Transverse colon (tissue), 4 donors: Measurements from ENCODE around the gene MOB2. TPM values are rescaled to one million over a fixed set of nuclear protein-coding genes. Genes with fewer than 3 reads are reported as not detected.
A peak's percentile ranks its signal among the peaks of the same experiment; 100 is the strongest.

Experiments
- DNase-seq: peaks from one replicate; pipeline ENCODE4 v3.0.0-alpha.2; 2019
- H3K27ac ChIP-seq, 4 donors: fragments of 200-600 bp; sonication (generic); 2 replicates each; pipeline ENCODE4 v1.5.1; 2016 to 2018; ENCODE audit warnings: inconsistent platforms in 4 of 4
- H3K27me3 ChIP-seq: fragments of 200-600 bp; sonication (generic); 2 replicates; pipeline ENCODE4 v1.5.1; 2017; ENCODE audit warnings: inconsistent platforms
- H3K36me3 ChIP-seq, 4 donors: fragments of 200-600 bp; sonication (generic); 2 replicates each; pipeline ENCODE4 v1.5.1; 2017 to 2019; ENCODE audit warnings: inconsistent platforms in 4 of 4
- H3K4me1 ChIP-seq, 4 donors: fragments of 200-600 bp; sonication (generic); 2 replicates each; pipeline ENCODE4 v1.5.1; 2017 to 2020; ENCODE audit warnings: inconsistent platforms in 4 of 4
- H3K4me3 ChIP-seq, 4 donors: fragments of 200-600 bp; sonication (generic); 1 replicate in 1 of 4; 2 replicates in 3 of 4; pipeline versions ENCODE4 v1.5.1 to v1.6.1; 2017 to 2019; ENCODE audit warnings: inconsistent platforms in 4 of 4
- H3K9me3 ChIP-seq, 2 donors: fragments of 200-600 bp; sonication (generic); 2 replicates each; pipeline ENCODE4 v1.5.1; 2017 to 2019; ENCODE audit warnings: inconsistent platforms in 2 of 2
- CTCF ChIP-seq, 5 experiments: fragments of 200-600 bp in 3 of 5; fragments of 450-650 bp in 2 of 5; sonication (generic) in 3 of 5; IDR thresholded peaks; 1 replicate in 2 of 5; 2 replicates in 3 of 5; pipeline ENCODE4 v1.5.1; 2016 to 2017; ENCODE audit warnings: antibody characterized with exemption in 5 of 5, inconsistent platforms in 3 of 5, mild to moderate bottlenecking in 2 of 5, moderate library complexity in 1 of 5
- EP300 ChIP-seq: sonication (generic); formaldehyde crosslinking; IDR thresholded peaks from one replicate; pipeline ENCODE4 v1.6.1; 2017; ENCODE audit warnings: antibody characterized with exemption, low read depth
- POLR2A ChIP-seq: fragments of 450-650 bp; IDR thresholded peaks from one replicate; pipeline ENCODE4 v1.6.1; 2016; ENCODE audit warnings: antibody characterized with exemption, mild to moderate bottlenecking, moderate library complexity
- POLR2AphosphoS5 ChIP-seq, 3 donors: sonication (generic); formaldehyde crosslinking; IDR thresholded peaks; one replicate each; pipeline ENCODE4 v1.6.1; 2016; ENCODE audit warnings: antibody characterized with exemption in 3 of 3
- WGBS, 2 donors: methylation state at CpG; one replicate each; pipeline ENCODE4 v1.1.5; 2018; ENCODE audit warnings: low coverage in 1 of 2; 5-methylcytosine and 5-hydroxymethylcytosine counted together
- in situ Hi-C, 4 donors: fragments of 200-750 bp; cut with MboI; loops; one replicate each; pipeline versions ENCODE4 v1.15.0 to v1.15.1; 2017; ENCODE audit warnings: low sequenced_read_pairs in 3 of 4, low pct_ligation_motif_present in 1 of 4, low pct_unique_long_range_greater_than_20kb in 1 of 4
- intact Hi-C: fragments of 100-400 bp; cut with DNase I; formaldehyde crosslinking; loops from one replicate; pipeline ENCODE4 v1.15.1; 2023; ENCODE audit warnings: low total_unique reads
- total RNA-seq, 4 donors: library from RNA; depleted of rRNA; stranded (reverse); fragments of >200 nt; gene quantifications; one replicate each; pipeline ENCODE4 v1.1.0, GENCODE V29; 2016

Gene MOB2
- total RNA-seq: 10 to 100 TPM; 22.8 to 56.7 (median 42.4) TPM

GRCh38 chr11:1486054-1486825, at the start of gene MOB2:
Gene MOB2 (minus strand): TSS chr11:1486779. CDS start chr11:1486556, 223 bp downstream.
- in situ Hi-C loops (no loop called here), intact Hi-C loops (no loop called here)
- no peaks in the 10 kb centered on the region for H3K27me3 ChIP-seq
- peak; percentile 70 for DNase-seq
- TF ChIP-seq CTCF (IDR thresholded peaks at IDR 0.05): peak in 2 of 5 experiments; percentile 27 to 42
- no peak for TF ChIP-seq EP300
- H3K27ac ChIP-seq: peak within 1 kb of the TSS; percentile 81 to 92 (median 84)
- H3K4me1 ChIP-seq: peaks cover 48 to 84% (median 60%) of the 10 kb centered on the region in 4 donors
- WGBS, 2 donors: 12% methylated on average over 17 of the region's 31 CpGs; no CpG with 5 or more reads in 1 of the 2 donors
- no peaks in the 10 kb centered on the region for H3K9me3 ChIP-seq
- H3K36me3 ChIP-seq: no peaks in the 10 kb centered on the region
- H3K4me3 ChIP-seq: peak within 1 kb of the TSS; percentile 11 to 27 (median 24)

GRCh38 chr11:1534682-1535081, 48.1 kb upstream of the MOB2 start:
- no peak overlapping the region for H3K27ac ChIP-seq
- peaks cover 3% of the 10 kb centered on the region for H3K27me3 ChIP-seq
- TF ChIP-seq POLR2AphosphoS5 (IDR thresholded peaks at IDR 0.05): no peak
- TF ChIP-seq CTCF (IDR thresholded peaks at IDR 0.05): no peak
- TF ChIP-seq EP300: no peak
- no peak for TF ChIP-seq POLR2A
- intact Hi-C loops (no loop called here), in situ Hi-C loops (no loop called here)
- no peaks in the 10 kb centered on the region for H3K9me3 ChIP-seq
- no peak overlapping the region for H3K4me3 ChIP-seq
- H3K4me1 ChIP-seq: peaks cover 0 to 53% (median 17%) of the 10 kb centered on the region in 4 donors
- peaks cover 0 to 6% (median 0%) of the 10 kb centered on the region in 4 donors for H3K36me3 ChIP-seq
- no peak for DNase-seq
- WGBS, 2 donors: 82% methylated on average over 14 of the region's 14 CpGs; no CpG with 5 or more reads in 1 of the 2 donors

- Histone ChIP-seq H3K4me3 (no peak overlapping the region), H3K9me3 (no peaks in the 10 kb centered on the region), H3K27ac (no peak overlapping the region), H3K27me3 (peaks cover 3% of the 10 kb centered on the region), H3K4me1 (peaks cover 0 to 53% (median 17%) of the 10 kb centered on the region in 4 donors), H3K36me3 (peaks cover 0 to 6% (median 0%) of the 10 kb centered on the region in 4 donors)
- intact Hi-C loops (no loop called here), in situ Hi-C loops (no loop called here)
- no peak for DNase-seq
- TF ChIP-seq POLR2A (no peak), POLR2AphosphoS5 (IDR thresholded peaks at IDR 0.05) (no peak), CTCF (IDR thresholded peaks at IDR 0.05) (no peak), EP300 (no peak)
- 85% methylated on average over 7 of the region's 7 CpGs; no CpG with 5 or more reads in 1 of the 2 donors for WGBS, 2 donors
Observed at GRCh38 chr11:1534171-1534570, 47.6 kb upstream of the MOB2 start.

GRCh38 chr11:1533342-1533725, 46.8 kb upstream of the MOB2 start:
- no peak overlapping the region for H3K4me3 ChIP-seq
- TF ChIP-seq POLR2A: no peak
- no peak for TF ChIP-seq CTCF (IDR thresholded peaks at IDR 0.05)
- no peak for TF ChIP-seq POLR2AphosphoS5 (IDR thresholded peaks at IDR 0.05)
- no peak for TF ChIP-seq EP300
- peaks cover 0 to 53% (median 17%) of the 10 kb centered on the region in 4 donors for H3K4me1 ChIP-seq
- H3K9me3 ChIP-seq: no peaks in the 10 kb centered on the region
- in situ Hi-C loops: no loop called here
- peak overlapping the region in 1 of 4 donors; percentile 39 for H3K27ac ChIP-seq
- intact Hi-C loops: no loop called here
- peaks cover 0 to 6% (median 0%) of the 10 kb centered on the region in 4 donors for H3K36me3 ChIP-seq
- 75% methylated on average over 10 of the region's 10 CpGs; no CpG with 5 or more reads in 1 of the 2 donors for WGBS, 2 donors
- peaks cover 3% of the 10 kb centered on the region for H3K27me3 ChIP-seq
- no peak for DNase-seq
